NCI-H82 treated with DMSO at 0.1 percent for 48 hours (cell line): ENCODE results near the gene SAMD4B.
"Not testable (repeated sequence)": the region's sequence is repeated elsewhere in the genome, so short reads cannot be mapped to it uniquely, and the experiment has no call there.

Experiments
- DNase-seq: peaks from one replicate; lab custom pipeline; 2025; ENCODE audit not compliant: unreplicated experiment; lab: John Stamatoyannopoulos, UW

The SAMD4B gene

GRCh38 chr19:39363901-39364457, 21.8 kb downstream of the SAMD4B start:
- DNase-seq: no peak

GRCh38 chr19:39365531-39365930, 23.3 kb downstream of the SAMD4B start:
- DNase-seq: no peak

GRCh38 chr19:39369200-39369599, 27.0 kb downstream of the SAMD4B start:
- no peak for DNase-seq

- DNase-seq: no peak
These were observed 28.5 kb downstream of the SAMD4B start for GRCh38 chr19:39370735-39371134.

- DNase-seq: no peak
These were observed 30.0 kb downstream of the SAMD4B start for GRCh38 chr19:39372047-39372802.

GRCh38 chr19:39372941-39373340, 30.7 kb downstream of the SAMD4B start:
- DNase-seq: no peak

- no peak for DNase-seq
These were observed 33.7 kb downstream of the SAMD4B start for GRCh38 chr19:39375929-39376328.

- DNase-seq: no peak
These were observed 35.4 kb downstream of the SAMD4B start for GRCh38 chr19:39377373-39378362.

- DNase-seq: not testable (repeated sequence)
These were observed 37.1 kb downstream of the SAMD4B start for GRCh38 chr19:39379366-39379765.

GRCh38 chr19:39379865-39380396, 37.7 kb downstream of the SAMD4B start:
- no peak for DNase-seq

- no peak for DNase-seq
These were observed 38.6 kb downstream of the SAMD4B start for GRCh38 chr19:39380521-39381502.

GRCh38 chr19:39381910-39382611, 39.8 kb downstream of the SAMD4B start:
- DNase-seq: no peak

- DNase-seq: no peak
These were observed 41.0 kb downstream of the SAMD4B start for GRCh38 chr19:39382991-39383828.

- no peak for DNase-seq
These were observed 42.8 kb downstream of the SAMD4B start for GRCh38 chr19:39384839-39385568.

- DNase-seq: no peak
These were observed 43.6 kb downstream of the SAMD4B start for GRCh38 chr19:39385629-39386411.

GRCh38 chr19:39386557-39386956, 44.3 kb downstream of the SAMD4B start:
- DNase-seq: no peak

- no peak for DNase-seq
These were observed 46.4 kb downstream of the SAMD4B start for GRCh38 chr19:39388657-39389056.
